Measurements from ENCODE around the gene OXLD1. TPM values are rescaled to one million over a fixed set of nuclear protein-coding genes. Genes with fewer than 3 reads are reported as not detected.
A peak's percentile ranks its signal among the peaks of the same experiment; 100 is the strongest.

The OXLD1 gene
- total RNA-seq, 1 donor from 2014 or later: 57.8 TPM

- Mint-ChIP-seq H3K4me3 (no peak overlapping the region), H3K27me3 (no peaks in the 10 kb centered on the region), H3K27ac (no peak overlapping the region), H3K4me1 (peaks cover 19% of the 10 kb centered on the region), H3K36me3 (ENCODE audit: low read depth) (peaks cover 50% of the 10 kb centered on the region), H3K9me3 (no peaks in the 10 kb centered on the region)
- DNase-seq: peak; percentile 58
- intact Hi-C loops (cut with micrococcal nuclease): no loop called here
These were observed 40.6 kb upstream of the OXLD1 start for GRCh38 chr17:81706757-81707624.

- intact Hi-C loops (cut with micrococcal nuclease): no loop called here
- Mint-ChIP-seq H3K4me3 (peak overlapping the region; percentile 19), H3K27me3 (no peaks in the 10 kb centered on the region), H3K27ac (no peak overlapping the region), H3K9me3 (no peaks in the 10 kb centered on the region), H3K36me3 (ENCODE audit: low read depth) (peaks cover 54% of the 10 kb centered on the region), H3K4me1 (peaks cover 23% of the 10 kb centered on the region)
- DNase-seq: no peak
These were observed 39.8 kb upstream of the OXLD1 start for GRCh38 chr17:81706232-81706611.

- no peak for DNase-seq
- Mint-ChIP-seq H3K27me3 (no peaks in the 10 kb centered on the region), H3K36me3 (ENCODE audit: low read depth) (peaks cover 59% of the 10 kb centered on the region), H3K4me1 (peaks cover 24% of the 10 kb centered on the region), H3K4me3 (peak overlapping the region; percentile 19), H3K27ac (peak overlapping the region; percentile 53), H3K9me3 (no peaks in the 10 kb centered on the region)
- intact Hi-C loops (cut with micrococcal nuclease): no loop called here
These were observed 39.3 kb upstream of the OXLD1 start for GRCh38 chr17:81705518-81706231.

GRCh38 chr17:81703747-81704654, 37.6 kb upstream of the OXLD1 start:
- peak overlapping the region; percentile 78 for H3K27ac Mint-ChIP-seq
- no peaks in the 10 kb centered on the region for H3K9me3 Mint-ChIP-seq
- DNase-seq: peak; percentile 77
- H3K4me1 Mint-ChIP-seq: peaks cover 19% of the 10 kb centered on the region
- no peaks in the 10 kb centered on the region for H3K27me3 Mint-ChIP-seq
- H3K36me3 Mint-ChIP-seq (ENCODE audit: low read depth): peaks cover 64% of the 10 kb centered on the region
- H3K4me3 Mint-ChIP-seq: peak overlapping the region; percentile 97
- intact Hi-C loops (cut with micrococcal nuclease): loop anchor here (1.0 to 5.0 kb wide), 4 partner anchors 7 to 157 kb away; partner anchors contain the start of genes FAAP100, HGS and P4HB

DNA sequence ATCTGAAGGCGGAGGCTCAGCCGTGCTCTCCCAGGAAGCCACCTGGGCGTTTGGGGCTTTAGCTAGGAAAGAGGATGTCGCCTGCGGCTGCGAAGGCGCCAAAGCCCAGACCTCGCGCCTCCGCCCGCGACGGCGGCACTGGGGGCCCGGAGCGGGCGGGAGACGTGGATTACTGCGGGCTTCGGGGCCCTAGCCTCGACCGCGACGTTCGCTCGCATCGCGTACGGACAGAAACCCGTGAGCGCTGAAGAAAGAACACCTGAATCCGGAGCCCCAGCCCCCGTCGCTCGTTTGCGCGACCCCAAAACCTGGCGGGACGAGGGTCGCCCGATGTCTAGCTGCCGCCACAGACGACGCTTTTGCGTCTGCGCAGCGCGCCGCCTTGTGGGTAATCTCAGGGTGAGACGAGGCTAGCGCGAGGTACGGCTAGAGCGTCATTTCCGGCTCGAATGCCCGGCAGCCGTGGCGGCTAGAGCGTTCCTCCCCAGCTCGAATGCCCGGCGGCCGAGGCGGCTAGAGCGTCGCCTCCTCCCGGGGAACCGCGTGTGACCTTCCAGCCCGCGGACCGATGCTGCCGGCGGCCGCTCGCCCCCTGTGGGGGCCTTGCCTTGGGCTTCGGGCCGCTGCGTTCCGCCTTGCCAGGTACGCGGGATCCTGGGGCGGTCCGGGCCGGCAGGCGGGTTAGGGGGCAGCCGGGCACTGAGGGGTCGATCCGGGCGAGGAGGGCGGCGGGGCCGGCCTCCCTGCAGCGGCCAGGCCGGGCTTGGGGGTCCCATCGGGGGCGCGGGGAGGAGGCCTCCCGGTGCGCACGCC, 36.7 kb upstream of the OXLD1 start, which contains the start of gene MRPL12:
MRPL12 (plus strand) TSS at position 434 of the 813 bp plus-strand sequence; CDS start at position 569, 135 bp downstream.
- H3K4me1 Mint-ChIP-seq: peaks cover 19% of the 10 kb centered on the region
- H3K27ac Mint-ChIP-seq: peak within 1 kb of the TSS; percentile 98
- intact Hi-C loops (cut with micrococcal nuclease): loop anchor here (1.0 to 5.0 kb wide), 4 partner anchors 8 to 158 kb away; partner anchors contain the start of genes FAAP100, HGS and P4HB
- H3K4me3 Mint-ChIP-seq: peak within 1 kb of the TSS; percentile 97
- peak; percentile 97 for DNase-seq
- H3K9me3 Mint-ChIP-seq: no peaks in the 10 kb centered on the region
- H3K36me3 Mint-ChIP-seq (ENCODE audit: low read depth): peaks cover 66% of the 10 kb centered on the region
- no peaks in the 10 kb centered on the region for H3K27me3 Mint-ChIP-seq

DNA sequence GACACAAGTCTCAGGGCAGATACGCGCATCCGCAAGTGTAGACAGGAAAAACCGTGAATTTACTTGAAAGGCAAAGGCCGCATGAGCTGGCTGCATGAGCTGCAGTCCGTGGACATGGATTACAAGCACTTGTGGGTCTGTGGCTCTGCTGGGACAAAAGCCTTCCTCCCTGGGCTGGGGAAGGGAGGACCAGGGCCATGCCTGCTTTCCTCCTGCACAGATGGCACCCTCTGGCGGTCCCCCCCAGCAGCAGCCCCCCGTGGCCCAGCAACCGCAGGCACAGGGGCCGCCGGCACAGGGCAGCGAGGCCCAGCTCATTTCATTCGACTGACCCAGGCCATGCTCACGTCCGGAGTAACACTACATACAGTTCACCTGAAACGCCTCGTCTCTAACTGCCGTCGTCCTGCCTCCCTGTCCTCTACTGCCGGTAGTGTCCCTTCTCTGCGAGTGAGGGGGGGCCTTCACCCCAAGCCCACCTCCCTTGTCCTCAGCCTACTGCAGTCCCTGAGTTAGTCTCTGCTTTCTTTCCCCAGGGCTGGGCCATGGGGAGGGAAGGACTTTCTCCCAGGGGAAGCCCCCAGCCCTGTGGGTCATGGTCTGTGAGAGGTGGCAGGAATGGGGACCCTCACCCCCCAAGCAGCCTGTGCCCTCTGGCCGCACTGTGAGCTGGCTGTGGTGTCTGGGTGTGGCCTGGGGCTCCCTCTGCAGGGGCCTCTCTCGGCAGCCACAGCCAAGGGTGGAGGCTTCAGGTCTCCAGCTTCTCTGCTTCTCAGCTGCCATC, 35.1 kb upstream of the OXLD1 start:
- Mint-ChIP-seq H3K9me3 (no peaks in the 10 kb centered on the region), H3K27me3 (no peaks in the 10 kb centered on the region), H3K4me1 (peaks cover 21% of the 10 kb centered on the region), H3K36me3 (ENCODE audit: low read depth) (peaks cover 72% of the 10 kb centered on the region), H3K4me3 (peak overlapping the region; percentile 97), H3K27ac (peak overlapping the region; percentile 98)
- peak; percentile 65 for DNase-seq
- intact Hi-C loops (cut with micrococcal nuclease): loop anchor here (2.0 to 5.0 kb wide), 2 partner anchors 149 to 159 kb away; partner anchors contain the start of genes FAAP100 and P4HB

DNA sequence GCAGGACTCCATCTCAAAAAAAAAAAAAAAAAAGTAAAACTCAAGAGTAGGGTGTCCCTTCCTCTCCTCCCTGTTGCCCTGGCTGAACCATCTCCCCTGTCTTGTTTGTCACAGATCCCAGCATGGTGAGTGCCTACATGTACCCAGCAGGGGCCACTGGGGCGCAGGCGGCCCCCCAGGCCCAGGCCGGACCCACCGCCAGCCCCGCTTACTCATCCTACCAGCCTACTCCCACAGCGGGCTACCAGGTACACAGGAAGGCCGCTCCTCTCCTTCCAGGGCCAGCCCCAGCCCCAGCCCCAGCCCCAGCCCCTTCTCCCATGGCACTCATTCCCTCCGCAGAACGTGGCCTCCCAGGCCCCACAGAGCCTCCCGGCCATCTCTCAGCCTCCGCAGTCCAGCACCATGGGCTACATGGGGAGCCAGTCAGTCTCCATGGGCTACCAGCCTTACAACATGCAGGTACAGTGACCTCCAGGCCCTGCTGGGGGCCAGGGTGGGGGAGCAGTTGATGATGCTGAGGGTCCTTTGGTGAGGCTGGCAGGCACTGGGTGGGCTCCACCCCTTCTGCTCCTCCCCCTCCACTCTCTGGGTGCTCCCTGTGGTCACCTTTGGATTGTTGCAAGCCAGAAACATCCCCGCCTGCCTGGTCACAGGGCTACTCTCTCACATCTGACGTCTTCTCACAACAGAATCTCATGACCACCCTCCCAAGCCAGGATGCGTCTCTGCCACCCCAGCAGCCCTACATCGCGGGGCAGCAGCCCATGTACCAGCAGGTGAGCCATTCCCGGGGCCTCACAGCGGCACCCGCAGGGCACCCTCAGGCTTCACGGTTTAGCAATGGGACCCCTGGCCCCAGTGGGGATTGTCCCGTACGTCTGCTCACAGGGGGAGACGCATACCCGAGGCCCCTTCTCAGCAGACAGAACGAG, 34.2 kb upstream of the OXLD1 start:
- Mint-ChIP-seq H3K36me3 (ENCODE audit: low read depth) (peaks cover 63% of the 10 kb centered on the region), H3K27me3 (no peaks in the 10 kb centered on the region), H3K9me3 (no peaks in the 10 kb centered on the region), H3K4me1 (peaks cover 18% of the 10 kb centered on the region), H3K27ac (no peak overlapping the region), H3K4me3 (peak overlapping the region; percentile 22)
- intact Hi-C loops (cut with micrococcal nuclease): loop anchor here (5.0 kb wide), 1 partner anchor 148 kb away; the partner anchor contains the start of gene FAAP100
- DNase-seq: no peak

DNA sequence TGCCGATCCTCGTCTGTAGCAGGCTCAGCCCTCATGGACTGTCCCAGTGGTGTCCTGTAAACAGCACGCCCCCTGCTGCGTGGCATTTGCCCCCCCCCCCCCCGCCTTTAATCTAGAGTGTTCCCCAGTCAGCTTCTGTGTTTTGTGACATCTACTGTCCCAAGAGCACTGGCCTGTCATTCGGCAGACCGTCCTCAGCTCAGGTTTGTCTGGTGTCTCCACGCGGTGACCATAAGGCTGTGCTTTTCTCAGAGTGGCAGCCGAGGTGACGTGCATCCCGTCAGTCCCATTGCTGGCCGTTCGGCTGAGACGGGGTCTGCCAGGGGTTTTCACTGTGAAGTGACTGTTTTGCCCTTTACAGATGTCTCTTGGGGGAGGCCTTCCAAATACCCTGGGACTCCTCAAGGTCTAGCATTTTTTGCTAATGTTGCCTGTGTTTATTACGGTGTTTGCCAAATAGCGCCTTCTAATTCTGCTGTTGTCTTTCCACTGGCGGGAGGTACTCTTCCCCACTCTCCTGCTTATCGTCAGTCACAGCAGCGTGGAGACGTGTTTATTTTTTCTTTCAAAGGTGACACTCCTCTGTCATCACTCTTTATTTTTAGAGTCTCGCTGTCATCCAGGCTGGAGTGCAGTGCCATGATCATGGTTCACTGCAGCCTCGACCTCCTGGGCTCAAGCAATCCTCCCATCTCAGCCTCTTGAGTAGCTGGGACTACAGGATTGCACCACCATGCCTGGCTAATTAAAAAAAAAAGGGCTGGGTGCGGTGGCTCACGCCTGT, 31.0 kb upstream of the OXLD1 start:
- peaks cover 12% of the 10 kb centered on the region for H3K4me1 Mint-ChIP-seq
- H3K27ac Mint-ChIP-seq: peak overlapping the region; percentile 66
- peaks cover 42% of the 10 kb centered on the region for H3K36me3 Mint-ChIP-seq (ENCODE audit: low read depth)
- H3K4me3 Mint-ChIP-seq: no peak overlapping the region
- no peaks in the 10 kb centered on the region for H3K9me3 Mint-ChIP-seq
- intact Hi-C loops (cut with micrococcal nuclease): no loop called here
- no peaks in the 10 kb centered on the region for H3K27me3 Mint-ChIP-seq
- DNase-seq: no peak

DNA sequence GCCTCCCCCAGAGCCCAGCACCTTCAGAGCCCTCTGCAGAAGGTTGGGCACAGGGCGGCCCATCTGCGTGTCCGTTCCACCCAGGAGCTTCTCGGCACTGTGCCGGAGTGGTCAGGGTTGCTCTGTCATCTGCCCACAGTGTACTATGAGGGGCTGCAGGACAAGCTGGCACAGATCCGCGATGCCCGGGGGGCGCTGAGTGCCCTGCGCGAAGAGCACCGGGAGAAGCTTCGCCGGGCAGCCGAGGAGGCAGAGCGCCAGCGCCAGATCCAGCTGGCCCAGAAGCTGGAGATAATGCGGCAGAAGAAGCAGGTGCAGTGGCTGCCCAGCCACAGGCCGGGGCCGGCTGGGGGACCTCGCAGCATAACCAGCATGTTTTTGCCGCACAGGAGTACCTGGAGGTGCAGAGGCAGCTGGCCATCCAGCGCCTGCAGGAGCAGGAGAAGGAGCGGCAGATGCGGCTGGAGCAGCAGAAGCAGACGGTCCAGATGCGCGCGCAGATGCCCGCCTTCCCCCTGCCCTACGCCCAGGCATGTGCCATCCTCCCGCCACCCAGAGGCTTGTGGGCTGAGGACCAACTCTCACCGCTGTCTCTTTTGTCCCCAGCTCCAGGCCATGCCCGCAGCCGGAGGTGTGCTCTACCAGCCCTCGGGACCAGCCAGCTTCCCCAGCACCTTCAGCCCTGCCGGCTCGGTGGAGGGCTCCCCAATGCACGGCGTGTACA, 30.0 kb upstream of the OXLD1 start:
- peaks cover 6% of the 10 kb centered on the region for H3K4me1 Mint-ChIP-seq
- peaks cover 40% of the 10 kb centered on the region for H3K36me3 Mint-ChIP-seq (ENCODE audit: low read depth)

DNA sequence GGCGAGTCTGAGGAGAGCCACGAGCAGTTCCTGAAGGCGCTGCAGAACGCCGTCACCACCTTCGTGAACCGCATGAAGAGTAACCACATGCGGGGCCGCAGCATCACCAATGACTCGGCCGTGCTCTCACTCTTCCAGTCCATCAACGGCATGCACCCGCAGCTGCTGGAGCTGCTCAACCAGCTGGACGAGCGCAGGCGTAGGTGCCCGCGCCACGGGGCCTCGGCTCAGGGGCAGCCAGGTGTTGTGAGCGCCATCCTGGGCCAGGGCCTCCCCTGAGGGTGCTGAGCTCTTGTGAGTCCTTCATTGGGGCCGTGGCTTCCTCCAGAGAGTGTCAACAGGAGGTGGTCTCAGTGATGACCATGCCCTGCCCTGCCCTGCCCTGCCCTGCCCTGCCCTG, 29.4 kb upstream of the OXLD1 start:
- intact Hi-C loops (cut with micrococcal nuclease): no loop called here
- no peak overlapping the region for H3K4me3 Mint-ChIP-seq
- no peak overlapping the region for H3K27ac Mint-ChIP-seq
- H3K9me3 Mint-ChIP-seq: no peaks in the 10 kb centered on the region
- peaks cover 3% of the 10 kb centered on the region for H3K4me1 Mint-ChIP-seq
- no peaks in the 10 kb centered on the region for H3K27me3 Mint-ChIP-seq
- DNase-seq: no peak
- H3K36me3 Mint-ChIP-seq (ENCODE audit: low read depth): peaks cover 41% of the 10 kb centered on the region

More for the DNA sequence above, 30.0 kb upstream of the OXLD1 start:
- H3K4me3 Mint-ChIP-seq: no peak overlapping the region
- H3K9me3 Mint-ChIP-seq: no peaks in the 10 kb centered on the region
- no peak for DNase-seq
- intact Hi-C loops (cut with micrococcal nuclease): no loop called here
- no peak overlapping the region for H3K27ac Mint-ChIP-seq
- no peaks in the 10 kb centered on the region for H3K27me3 Mint-ChIP-seq

Measured in activated CD4-positive, alpha-beta T cell treated with anti-CD3 and anti-CD28 coated beads, Interleukin-2, amount 10 ng/mL, durations not matched to agents 24 days and 14 days (primary cell).